Activated CD4-positive, alpha-beta memory T cell treated with anti-CD3 and anti-CD28 coated beads, Interleukin-2, amount 10 ng/mL, durations not matched to agents 7 days and 5 days (primary cell): ENCODE data around the gene KHDRBS1. TPM values are rescaled to one million over a fixed set of nuclear protein-coding genes. Genes with fewer than 3 reads are reported as not detected.

Experiments
- total RNA-seq, 2 experiments: library from RNA; stranded (reverse); gene quantifications; one replicate each; pipeline ENCODE4 v1.2.3, GENCODE V29; 2021

Gene KHDRBS1
- total RNA-seq, 2 experiments from 2014 or later, result 168 to 169 TPM

Other genes starting within 250 kb of the KHDRBS1 start
- gene ADGRB2, start 249.5 kb upstream of the KHDRBS1 start, total RNA-seq, result under 1 TPM; 0.68 to 0.81 TPM
- under 1 TPM; 0.08 to 0.15 TPM for gene SPOCD1, start 197.8 kb upstream of the KHDRBS1 start, total RNA-seq
- 100 to 1,000 TPM; 337 to 349 TPM for gene PTP4A2, start 75.5 kb upstream of the KHDRBS1 start, total RNA-seq
- 10 to 100 TPM; 24.5 to 28.0 TPM for gene TMEM39B, start 59.1 kb downstream of the KHDRBS1 start, total RNA-seq
- 10 to 100 TPM; 64.3 to 65.1 TPM for gene KPNA6, start 94.2 kb downstream of the KHDRBS1 start, total RNA-seq
- gene TXLNA, start 165.8 kb downstream of the KHDRBS1 start, total RNA-seq, result 10 to 100 TPM; 79.8 to 81.2 TPM
- 10 to 100 TPM; 20.2 to 23.5 TPM for gene CCDC28B, start 186.7 kb downstream of the KHDRBS1 start, total RNA-seq
- 1 to 10 TPM; 3.7 to 3.8 TPM for gene IQCC, start 191.8 kb downstream of the KHDRBS1 start, total RNA-seq
- under 1 TPM in 1 of 2 experiments, not detected in 1; 0.13 TPM for gene DCDC2B, start 195.2 kb downstream of the KHDRBS1 start, total RNA-seq
- 10 to 100 TPM; 15.3 to 16.4 TPM for gene TMEM234, start 208.5 kb downstream of the KHDRBS1 start, total RNA-seq
- 100 to 1,000 TPM; 161 to 172 TPM for gene EIF3I, start 208.5 kb downstream of the KHDRBS1 start, total RNA-seq
- 1 to 10 TPM in 1 of 2 experiments, under 1 TPM in 1; 0.78 to 1.1 TPM for gene FAM167B, start 233.4 kb downstream of the KHDRBS1 start, total RNA-seq
- 100 to 1,000 TPM; 469 to 474 TPM for gene LCK, start 237.4 kb downstream of the KHDRBS1 start, total RNA-seq